Stimulated activated CD4-positive, alpha-beta T cell treated with anti-CD3 and anti-CD28 coated beads, Interleukin-1b, Interleukin-23, amount 100 ng/mL, for 4 hours (primary cell): Measurements from ENCODE around the gene MRC2.
A peak's percentile ranks its signal among the peaks of the same experiment; 100 is the strongest.

Experiments
- DNase-seq, 2 donors: peaks; one replicate each; pipeline ENCODE4 v3.0.0-alpha.2; 2020; ENCODE audit warnings: low read depth in 2 of 2

The MRC2 gene

DNA sequence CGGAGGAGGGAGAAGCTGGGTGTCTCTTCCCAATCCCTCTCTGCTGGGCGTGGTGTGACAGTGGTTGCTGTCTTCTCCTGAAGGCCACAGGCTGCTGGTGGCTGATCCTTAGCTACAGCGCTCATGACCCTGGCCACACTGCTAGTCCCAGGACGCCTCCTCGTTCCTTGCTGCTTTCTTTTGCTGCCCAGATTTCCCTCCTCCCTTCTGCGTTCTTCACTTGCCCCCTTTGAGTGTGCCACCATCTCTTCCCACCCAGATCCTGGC is 90.1 kb downstream of the MRC2 start:
- no peak for DNase-seq

DNA sequence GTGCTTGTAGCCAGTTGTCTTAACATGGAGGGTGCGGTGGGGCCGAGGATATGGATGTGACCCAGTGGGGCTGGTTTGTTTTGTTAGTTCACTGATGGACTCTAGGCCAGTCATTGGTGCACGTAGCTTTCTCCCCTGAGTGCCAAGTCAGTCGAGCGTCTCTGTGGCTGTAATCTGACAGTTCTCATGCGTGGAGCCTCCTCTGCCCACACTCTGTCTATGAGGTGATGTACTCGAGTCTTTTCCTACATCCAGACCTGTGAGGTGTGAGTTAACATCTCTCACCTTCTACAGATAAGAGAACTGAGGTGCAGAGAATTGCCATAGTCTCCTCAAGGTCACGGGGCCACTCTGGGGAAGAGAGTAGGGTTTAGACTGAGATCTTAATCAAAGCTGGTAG is 90.4 kb downstream of the MRC2 start:
- no peak for DNase-seq

DNA sequence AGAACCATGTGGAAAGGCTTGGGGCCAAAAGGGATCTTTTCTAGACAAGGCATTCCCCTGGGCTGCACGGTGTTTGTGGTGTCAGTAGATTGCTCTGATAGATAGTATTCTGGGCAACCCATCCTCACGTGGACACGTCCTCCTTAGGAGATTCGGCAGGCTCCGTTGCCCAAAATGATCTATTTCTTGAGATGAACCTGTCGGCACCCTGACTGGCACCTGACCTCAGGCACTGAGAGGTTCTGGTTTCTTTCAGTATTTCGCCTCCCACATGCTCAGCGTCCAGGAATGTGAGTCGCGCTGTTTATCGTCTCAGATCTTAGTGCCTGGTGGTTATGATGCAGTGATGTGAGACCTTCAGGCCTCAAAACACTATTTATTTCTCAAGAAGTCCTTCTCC is 91.0 kb downstream of the MRC2 start:
- DNase-seq = no peak

DNA sequence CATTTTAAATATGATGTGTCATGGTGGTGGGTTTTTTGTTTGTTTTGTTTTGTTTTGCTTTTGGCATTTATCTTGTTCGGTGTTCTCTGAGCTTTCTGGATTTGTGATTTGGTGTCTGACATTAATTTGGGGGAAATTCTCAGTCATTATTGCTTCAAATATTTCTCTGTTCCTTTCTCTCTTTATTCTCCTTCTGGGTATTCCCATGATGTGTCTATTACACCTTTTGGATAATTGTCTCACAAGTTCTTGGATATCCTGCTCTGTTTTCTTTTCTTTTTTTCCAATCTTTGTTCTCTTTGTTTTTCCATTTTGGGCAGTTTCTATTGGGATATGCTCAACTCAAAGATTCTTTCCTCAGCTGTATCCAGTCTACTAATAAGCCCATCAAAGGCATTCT is 92.1 kb downstream of the MRC2 start:
- no peak for DNase-seq

DNA sequence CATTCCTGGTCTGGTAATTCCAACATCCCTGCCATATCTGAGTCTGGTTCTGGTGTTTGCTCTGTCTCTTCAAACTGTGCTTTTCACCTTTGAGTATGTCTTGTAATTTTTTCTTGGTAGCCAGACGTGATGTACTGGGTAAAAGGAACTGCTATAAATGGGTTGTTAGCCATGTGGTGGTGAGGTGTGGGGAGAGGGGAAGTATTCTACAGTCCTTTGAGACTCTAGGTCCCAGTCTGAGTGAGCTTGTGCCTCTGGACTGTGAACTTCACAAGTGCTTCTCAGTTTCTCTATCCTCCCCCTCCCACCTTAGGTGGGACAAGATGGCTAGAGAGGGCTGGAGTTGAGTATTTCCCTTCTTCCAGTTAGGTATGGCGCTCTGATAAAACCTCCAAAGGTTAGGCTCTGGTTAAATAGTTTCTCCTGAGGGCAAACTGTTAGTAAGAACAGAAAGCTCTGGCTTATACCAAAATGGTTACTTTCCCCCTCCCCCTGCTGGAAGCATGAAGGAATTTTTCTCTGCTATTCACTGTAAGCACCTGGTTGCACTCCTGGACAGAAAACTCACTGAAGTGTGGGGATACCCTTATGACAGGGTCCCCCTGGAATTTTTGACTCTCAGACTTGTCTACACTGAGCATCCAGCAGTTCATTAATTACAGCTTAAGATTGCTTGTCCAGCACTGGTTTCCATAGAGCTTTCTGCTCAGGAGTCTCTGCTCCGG is 92.8 kb downstream of the MRC2 start:
- DNase-seq = no peak

DNA sequence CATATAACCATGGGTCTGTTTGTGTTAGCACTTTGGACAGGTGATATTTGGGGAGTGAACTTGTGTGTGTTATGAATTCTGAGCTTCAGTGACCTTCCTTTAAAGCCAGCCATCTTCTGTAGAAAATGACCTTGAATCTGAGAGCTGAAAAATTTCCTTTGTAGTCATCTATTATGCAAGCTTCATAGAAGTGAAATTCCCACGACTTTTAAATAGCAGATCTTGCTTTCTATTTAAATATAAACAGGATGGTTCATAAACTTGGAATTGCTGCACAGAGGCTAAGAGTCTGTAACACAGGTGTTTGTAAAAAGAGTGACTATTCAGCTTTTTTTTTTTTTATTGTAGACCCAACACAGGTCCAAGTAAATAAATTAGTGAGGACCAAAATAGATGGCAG is 95.2 kb downstream of the MRC2 start:
- no peak for DNase-seq

DNA sequence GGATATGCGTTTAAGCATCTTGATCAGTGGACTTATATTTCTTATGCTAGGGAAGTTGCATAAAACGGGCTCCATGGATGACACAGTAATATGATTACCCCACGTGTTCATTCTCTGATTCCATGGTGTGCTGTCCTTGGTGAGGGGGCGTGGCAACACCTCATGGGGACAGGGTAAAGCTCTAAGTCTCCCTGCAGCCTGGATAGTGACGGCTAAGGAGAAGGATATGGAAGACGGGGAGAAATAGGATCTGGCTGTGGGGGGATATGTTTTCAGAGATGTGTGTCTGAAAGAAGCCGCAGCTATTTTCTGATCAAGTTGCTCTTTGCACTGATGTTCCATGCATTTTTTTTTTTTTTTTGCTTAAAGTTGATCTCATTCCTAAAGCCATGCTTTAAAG is 96.4 kb downstream of the MRC2 start:
- DNase-seq = no peak

DNA sequence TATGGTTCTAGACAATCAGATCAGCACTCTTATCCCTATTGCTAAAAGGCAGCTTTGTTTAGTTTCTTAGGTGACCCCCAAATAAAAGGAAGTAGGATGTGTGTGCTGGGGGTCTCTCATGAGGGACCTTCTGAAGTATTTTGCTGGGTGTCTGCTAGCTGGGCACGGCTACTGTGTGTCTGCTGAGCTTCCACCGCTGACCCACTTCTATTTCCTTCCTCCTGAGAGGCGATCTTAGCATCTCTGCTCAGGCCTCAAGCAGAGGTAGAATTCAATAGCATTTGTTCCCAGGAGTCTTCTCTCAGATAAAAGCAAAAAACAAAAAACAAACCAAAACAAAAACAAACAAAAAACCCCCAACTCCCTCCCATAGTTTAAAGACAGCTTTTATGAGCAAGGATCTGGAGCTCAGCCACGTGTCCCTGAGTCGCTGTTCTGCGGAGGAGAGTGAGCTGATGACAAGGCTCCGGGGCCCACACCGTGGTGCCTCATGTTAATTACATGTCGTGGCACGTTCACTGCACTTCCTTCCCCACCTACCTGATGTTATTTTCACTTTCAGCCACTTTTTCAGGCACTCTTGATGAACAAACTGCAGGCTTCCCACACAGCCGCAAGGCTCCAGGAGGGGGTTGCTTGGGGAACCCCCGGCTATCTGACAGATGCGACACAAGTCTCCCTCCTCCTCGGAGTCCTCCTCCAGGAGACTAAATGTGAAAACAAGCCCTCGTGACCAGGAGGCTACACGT is 97.1 kb downstream of the MRC2 start:
- DNase-seq = peak; percentile 68 to 69

DNA sequence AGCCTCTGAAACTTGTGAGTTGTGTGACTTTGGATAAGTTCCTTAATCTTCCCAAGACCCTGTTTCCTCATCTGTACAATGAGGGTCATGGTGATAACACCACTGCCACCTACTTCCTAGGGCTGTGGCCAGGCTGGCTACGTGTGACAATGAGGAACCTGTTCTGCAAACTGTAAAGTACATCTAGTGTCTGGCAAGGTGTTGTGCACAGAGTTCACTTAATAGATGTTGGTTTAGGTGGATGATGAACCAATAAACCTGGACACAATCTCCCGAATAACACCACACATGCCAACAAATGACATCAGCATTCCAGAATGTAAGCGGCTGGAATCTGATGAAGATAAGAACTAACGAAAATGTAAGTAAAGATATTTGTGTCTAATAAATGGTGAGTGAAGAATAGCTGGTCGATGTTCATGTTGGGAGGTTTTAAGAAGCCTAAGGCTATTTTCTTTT is 98.3 kb downstream of the MRC2 start:
- no peak for DNase-seq

DNA sequence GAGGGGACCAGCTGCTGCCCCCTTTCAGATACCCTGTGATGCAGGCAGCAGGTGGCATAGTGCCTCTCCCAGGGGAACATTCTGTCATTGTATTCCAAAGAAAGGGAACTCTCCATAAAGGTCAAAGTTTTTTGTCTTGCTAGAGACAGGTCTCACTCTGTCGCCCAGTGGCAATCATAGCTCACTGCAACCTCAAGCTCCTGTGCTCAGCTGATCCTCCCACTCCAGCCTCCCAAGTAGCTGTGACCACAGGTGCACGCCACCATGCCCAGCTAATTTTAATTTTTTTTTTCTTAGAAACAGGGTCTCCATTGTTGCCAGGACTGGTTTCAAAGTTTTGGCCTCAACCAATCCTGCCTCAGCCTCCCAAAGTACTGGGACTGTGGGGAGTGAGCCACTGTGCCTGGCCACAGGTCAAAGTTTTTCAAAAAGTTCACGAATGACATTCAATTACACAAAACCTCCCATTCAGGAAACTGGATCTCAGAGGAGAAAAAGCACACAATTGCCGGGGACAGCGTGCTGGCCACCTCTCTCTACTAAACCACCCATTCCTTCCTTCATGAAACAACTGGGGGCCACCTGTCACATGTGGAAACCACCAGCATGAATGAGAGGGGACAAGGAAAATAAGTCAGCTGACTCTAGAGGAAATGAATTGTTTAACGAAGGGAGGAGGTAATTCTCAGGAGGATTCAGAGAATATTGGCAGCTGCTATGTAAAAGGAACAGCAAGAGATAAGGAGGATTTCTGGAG is 100.6 kb downstream of the MRC2 start:
- no peak for DNase-seq

DNA sequence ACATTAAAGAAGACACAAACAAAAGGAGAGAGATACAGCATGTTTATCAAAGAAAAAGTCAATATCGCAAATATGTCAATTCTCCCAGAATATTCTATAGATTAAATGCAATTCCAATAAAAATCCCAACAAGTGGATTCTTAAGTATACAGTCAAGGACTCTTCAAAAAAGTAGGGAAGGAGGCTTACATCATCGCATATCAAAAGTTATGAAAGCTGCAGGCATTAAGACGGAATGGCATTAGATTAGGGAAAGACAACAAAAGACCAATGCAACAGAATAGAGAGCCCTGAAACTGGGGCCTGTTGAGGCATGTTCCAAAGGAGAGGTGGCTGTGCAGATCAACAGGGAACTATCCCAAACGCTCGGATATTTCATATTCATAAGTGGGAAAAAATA is 104.7 kb downstream of the MRC2 start:
- DNase-seq = no peak

DNA sequence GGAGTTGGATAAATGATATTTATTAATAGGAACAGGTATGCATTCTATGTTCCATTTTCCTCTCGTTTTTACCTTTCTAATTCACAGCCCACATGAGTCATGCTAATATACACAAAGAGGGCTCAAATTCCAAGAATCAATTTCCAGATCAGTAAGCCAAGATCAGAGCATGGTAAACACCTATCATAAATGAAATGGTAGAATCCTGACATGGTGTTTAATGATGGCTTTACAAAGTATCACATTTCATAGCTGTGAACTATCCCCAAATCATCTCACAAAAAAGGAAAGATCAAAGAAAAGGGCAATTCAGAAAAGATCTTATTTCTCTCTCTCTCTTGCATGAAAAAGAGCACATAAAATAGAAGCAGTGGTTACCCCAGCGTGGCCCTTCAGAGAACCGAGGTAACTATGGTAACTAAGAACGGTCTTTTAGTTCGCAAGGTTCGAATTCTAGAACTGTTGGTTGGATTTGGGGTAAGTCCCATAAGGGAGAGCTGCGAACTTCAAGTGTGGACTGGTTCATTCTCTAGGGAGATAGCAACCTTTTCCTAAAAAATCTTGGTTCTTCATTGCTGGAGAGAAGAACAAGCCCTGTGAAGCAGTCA is 107.7 kb downstream of the MRC2 start:
- DNase-seq = no peak

DNA sequence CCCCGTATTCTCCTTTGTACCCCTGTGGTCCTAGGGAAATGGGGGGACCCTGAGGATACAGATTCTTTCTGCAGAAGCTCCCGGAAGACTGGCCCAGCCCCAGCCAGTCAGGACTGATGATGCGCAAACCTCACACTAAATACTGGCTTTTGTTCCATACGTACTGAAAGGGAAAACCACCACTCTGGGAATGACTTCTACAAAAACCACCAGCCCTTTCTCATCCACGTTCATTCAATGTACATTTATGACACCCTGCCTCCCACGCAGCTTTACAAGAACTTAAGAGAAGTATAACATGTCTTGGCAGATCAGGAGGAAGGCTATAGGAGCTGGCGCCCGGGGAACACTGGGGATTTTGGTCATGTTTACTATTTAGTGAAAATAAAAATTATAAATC is 110.0 kb downstream of the MRC2 start:
- DNase-seq = no peak

DNA sequence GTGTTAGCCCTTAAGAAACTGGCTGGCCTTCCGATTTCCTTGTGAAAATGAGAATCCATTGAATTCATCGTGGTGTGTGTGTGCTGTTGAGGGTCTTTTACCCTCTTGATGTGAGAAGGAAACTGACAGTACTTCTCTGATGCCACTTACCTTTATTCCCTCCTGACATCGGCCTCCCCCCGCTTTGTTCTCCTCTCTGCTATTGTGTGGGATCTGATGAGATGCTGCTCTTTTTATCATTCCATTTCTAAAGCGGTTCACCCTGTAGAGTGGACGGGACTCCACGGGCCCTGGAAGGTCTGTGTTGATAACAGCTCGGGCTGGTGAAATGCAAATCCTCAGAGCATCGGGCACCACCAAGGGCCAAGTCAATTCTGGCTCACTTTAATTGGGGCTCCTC is 110.8 kb downstream of the MRC2 start:
- no peak for DNase-seq

DNA sequence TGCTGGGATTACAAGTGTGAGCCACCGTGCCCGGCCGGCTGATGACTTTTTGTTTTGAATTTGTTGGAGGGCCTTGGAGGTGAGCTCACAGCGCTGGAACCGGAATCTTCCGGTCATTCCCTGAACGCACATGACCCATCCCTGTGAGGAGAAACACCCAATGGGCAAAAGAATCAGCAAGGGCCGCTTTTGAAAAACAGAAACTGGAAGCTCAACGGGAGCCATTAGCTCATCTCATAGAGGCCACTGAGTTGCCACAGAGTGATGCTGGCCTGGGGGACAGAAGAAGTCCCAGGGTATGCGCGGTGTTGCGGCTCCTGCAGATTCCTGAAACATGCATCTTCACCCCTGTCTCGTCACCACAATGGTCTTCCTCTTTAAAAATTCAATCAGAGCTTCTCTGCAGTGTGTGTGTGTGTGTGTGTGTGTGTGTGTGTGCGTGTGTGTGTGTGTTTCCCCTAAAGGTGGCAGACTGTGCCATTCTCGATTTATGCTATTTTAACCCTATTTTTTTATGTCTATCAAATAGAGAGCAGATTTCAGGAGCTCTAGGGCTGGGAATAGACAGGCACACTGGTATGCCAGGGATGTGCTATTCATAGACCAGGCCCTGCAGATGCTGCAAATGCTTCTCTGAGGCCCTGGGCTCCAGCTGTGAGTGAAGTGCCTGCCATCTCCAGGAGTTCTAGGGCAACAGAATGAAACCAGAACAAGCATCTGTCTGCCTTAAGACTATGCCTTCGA is 112.3 kb downstream of the MRC2 start:
- no peak for DNase-seq

DNA sequence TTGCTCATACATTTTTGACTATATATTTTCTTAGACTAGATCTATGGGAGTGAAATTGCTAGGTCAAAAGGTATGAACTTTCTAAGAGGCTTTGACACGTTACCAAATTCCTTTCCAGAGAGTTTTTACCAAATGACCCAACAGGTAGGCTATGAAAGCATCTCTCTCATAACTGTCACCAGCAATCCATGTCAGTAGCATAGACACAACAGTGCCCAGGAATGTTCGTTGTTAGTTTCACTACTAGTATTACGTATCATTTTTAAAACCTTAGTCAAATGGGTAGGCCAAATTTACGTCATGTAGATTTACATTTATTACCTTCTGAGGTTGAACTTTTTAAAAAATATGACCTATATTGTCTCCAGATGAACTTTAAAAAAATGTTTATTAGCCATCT is 113.8 kb downstream of the MRC2 start:
- DNase-seq = no peak
